H4 (cell line): Measurements from ENCODE around the gene MBD4. TPM values are rescaled to one million over a fixed set of nuclear protein-coding genes. Genes with fewer than 3 reads are reported as not detected.
"Not testable (repeated sequence)": the region's sequence is repeated elsewhere in the genome, so short reads cannot be mapped to it uniquely, and the experiment has no call there.

ENCODE experiments used
- DNase-seq: peaks from one replicate; pipeline ENCODE4 v3.0.0-alpha.2; 2015; ENCODE audit warnings: low spot score
- total RNA-seq: library from RNA; depleted of rRNA; stranded (reverse); fragments of >200 nt; shearing (Covaris generic); gene quantifications from 2 replicates; pipeline ENCODE4 v1.2.3, GENCODE V29; 2014; rRNA removed

The MBD4 gene
- 35.4 and 40.5 TPM in 2 replicates for total RNA-seq

GRCh38 chr3:129439817-129440617 is at the start of gene MBD4, which contains the start of gene IFT122:
TSS of gene MBD4 (minus strand) at chr3:129439948. CDS start at chr3:129439833, 115 bp downstream.
TSS of gene IFT122 (plus strand) at chr3:129440224. CDS start at chr3:129440331, 107 bp downstream.
- peak; percentile 100 for DNase-seq

- not testable (repeated sequence) for DNase-seq
Measured at GRCh38 chr3:129489258-129489657, 49.5 kb upstream of the MBD4 start.

DNA sequence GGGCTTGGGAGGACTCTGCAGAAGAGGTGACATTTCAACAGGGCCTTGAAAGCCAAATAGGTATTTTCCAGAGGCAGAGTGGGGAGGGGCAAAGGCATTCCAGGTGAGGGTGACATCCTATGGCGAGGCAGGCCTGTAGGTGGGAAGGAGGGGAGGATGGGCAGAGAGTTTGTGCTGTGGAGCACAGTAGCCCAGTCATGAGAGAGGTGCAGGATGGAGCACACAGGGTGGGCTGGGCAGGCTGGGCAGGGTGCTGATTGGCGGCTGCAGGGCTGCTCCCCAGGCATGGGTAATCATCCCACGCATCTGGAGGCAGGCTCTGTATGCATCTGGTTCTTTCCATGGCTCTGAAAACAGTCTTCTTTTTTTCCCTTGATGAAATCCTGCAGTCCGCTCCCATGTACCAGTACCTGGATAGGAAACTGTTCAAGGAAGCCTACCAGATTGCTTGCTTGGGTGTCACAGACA is 48.2 kb upstream of the MBD4 start:
- not testable (repeated sequence) for DNase-seq

DNA sequence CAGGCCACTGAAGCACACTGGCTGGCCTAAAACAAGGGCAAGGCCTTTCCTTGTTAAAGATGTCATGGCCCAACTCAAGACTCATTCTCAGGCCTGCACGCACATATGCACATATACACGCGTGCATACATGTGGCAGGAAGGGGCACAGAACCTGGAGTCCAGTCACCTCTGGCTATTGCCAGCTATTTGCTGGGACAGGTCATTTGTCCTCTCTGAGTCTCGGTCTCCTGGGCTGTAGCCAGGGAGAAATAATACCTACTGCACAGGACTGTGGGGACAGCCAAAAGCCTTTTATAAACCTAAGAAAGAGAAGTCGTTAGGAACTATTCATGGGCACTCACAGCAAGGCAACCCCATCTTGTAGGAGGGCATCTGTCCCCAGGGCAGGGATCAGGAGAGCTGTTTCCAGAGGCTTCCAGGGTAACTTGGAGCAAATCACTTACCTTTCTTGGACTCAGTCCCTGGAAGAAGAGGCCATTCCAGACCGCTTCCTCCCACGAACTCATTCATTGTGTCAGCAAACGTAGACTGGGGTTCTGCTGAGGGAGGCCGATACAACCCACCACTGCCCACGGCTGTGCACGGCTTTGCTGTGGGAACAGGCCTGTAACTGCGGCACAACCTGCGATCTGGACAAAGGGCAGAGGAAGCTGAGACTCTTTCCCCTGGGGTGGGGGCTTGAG is 47.6 kb upstream of the MBD4 start:
- no peak for DNase-seq

DNA sequence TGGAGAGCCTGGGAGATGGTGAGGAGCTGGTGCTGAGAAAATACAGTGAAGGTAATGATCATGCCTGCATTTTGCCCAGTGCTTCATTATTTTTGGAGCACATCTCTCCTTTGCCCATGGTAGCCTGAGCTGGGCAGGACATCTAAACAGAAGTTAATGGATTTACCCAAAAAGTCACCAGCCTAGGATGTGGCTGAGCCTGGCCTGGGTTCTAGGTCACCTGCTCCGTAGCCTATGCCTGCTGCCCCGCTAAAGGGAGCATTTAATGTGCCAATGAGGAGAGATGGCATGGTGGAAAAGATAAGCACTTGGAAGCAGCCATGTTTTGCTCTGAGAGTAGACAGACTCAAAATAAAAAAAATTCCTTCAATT is 46.9 kb upstream of the MBD4 start:
- no peak for DNase-seq

DNA sequence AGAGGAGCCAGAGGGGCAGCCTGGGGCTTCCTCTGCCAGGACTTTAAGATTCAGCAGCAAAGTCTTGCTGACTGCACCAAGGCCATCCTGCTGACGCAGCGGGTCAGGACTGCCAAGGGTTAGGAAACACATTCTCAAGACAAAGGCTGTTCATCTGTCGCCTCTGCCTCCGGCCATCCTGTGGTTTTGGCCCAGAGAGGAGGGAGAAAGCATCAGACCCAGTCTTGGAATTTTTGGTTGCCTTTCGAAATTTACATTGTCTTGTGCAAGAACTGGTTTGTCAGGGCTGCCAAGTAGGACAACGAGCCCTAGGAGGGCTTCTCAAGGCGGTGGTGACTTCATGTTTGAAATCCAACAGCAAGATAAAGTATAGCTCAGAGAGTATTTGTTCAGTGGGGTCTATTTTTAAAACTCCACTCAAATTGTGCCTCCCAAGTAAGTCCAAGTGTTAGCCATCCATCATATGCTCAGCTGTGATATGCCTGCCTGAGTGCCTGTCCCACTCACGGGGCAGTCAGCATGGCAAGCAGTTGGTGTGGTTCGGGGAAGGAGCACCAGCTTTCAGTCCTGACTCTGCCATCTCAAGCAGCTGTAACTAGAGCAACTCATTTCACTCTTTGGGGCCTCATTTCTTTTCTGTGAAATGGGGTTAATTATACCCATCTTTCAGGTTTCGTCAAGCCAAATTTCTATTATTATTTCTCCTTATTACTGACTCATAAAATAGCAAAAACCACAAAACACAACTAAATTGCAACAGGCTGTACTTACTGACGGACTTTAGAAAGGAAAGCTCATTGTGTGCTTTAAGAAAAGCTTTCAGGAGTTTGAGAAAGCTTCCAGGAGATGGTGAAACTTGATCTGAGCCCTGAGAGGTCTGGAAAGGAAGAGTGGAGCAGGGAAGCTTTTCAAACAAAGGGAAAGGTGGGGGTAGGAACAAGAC is 46.2 kb upstream of the MBD4 start:
- DNase-seq: peak; percentile 96

DNA sequence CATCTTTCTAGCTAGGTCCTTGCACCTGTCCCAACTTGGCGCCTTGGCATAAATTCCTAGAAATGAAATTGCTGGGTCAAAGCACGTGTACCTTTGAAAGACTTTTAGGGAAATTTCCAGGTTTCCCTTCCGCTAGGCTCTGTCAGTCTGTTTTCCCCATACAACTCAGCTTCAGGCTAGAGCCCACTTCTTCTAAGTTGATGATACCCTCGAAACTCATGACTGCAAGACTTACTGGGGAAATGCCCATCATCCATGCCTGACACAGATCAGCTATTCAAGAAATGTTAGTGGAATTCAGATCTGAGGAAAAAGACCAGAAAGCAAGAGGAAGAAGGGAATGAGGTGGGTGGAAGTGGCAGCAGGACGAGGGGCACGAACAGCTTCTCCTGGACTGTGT is 45.4 kb upstream of the MBD4 start:
- not testable (repeated sequence) for DNase-seq

GRCh38 chr3:129483870-129484269 is 44.1 kb upstream of the MBD4 start:
- no peak for DNase-seq

GRCh38 chr3:129482721-129483120 is 43.0 kb upstream of the MBD4 start:
- no peak for DNase-seq

GRCh38 chr3:129481766-129482332 is 42.1 kb upstream of the MBD4 start:
- DNase-seq: no peak

- DNase-seq: not testable (repeated sequence)
Measured at GRCh38 chr3:129481225-129481765, 41.5 kb upstream of the MBD4 start.

- DNase-seq: no peak
Measured at GRCh38 chr3:129476586-129476985, 36.8 kb upstream of the MBD4 start.

DNA sequence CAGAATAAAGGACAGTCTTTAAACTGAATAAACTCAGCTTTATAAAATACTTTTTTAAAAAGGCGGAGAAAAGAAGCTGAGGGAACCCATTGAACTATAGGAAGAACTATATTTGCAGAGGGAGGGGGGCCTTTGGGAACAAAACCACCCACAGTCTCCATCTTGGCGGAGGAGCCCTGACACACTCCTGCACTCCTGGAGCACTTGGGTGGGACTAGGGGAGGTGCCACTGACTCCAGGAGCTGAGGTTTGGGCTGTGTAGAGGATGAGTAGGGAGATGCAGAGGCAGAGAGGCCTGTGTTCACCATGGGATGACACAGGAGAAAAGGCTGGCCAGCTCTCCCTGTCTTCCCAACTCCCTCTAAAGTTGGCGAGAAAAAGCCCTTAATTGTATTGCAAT is 36.1 kb upstream of the MBD4 start:
- DNase-seq: no peak

DNA sequence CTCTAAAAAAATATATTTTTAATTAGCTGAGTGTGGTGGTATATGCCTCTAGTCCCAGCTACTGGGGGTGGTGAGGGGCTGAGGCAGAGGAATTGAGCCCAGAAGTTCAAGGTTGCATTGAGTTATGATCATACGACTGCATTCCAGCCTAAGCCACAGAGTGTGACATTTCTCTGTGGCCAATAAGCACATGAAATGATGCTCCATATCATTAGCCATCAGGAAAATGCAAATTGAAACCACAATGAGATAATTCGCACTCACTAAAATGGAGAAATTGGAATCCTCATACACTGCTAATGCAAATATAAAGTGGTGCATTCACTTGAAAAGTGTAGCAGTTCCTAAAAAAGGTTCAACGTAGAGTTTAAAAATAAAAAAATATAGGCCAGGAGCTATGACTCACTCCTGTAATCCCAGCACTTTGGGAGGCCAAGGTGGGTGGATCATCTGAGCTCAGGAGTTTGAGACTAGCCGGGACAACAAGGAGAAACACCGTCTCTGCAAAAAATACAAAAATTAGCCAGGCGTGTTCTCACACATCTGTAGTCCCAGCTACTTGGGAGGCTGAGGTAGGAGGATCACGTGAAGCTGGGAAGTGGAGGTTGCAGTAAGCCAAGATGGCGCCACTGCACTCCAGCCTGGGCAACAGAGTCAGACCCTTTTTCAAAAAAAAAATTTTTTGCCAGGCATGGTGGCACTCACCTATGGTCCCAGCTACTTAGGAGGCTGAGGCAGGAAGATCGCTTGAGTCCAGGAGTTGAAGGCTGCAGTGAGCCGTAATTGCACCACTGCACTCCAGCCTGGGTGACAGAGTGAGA is 35.4 kb upstream of the MBD4 start:
- no peak for DNase-seq

DNA sequence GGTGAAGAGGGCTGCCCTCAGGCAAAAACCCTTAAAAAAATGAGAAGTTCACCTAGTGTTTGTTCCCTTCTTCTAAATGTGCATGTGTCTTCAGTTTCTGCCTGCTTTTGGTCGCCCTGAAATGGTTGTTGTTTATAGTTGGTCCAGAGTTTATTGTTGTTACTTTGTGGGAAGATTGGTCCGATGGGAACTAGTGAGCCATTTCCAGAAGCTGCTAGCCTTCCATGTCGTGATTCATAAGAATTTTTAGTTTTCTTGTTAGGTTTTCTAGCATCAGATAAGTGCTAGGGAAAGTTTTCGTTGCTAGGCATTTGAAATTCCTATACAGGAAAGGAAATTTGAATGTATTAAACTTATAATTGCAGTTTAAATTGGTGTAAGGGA is 34.0 kb upstream of the MBD4 start:
- no peak for DNase-seq

DNA sequence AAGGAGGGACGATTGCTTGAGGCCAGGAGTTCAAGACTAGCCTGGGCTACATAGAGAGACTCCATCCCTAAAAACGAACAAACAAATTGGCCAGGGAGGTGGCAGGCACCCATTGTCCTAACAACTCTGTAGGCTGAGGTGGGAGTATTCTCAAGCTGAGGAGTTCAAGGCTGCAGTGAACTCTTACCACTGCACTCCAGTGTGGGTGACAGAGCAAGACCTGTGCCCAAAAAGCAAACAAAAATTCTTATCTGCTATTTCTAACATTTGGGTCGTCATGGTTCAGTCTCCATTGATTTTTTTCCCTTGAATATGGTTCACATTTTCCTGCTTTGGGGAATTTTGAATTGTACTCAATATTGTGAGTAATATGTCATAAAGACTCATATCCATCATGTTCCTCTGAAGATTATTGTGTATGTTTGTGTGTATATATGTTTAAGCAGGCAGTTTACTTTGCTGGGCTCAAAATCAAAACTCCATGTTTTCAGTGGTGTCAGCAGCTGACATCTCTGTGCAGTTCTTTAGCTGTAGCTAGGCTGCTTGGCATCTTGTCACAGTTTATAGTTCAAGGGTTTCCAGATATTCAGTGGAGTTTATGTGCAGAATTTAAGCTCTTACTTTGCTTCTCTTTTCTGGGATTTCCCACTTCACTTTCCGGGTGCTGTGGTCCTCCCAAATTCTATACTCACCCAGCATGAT is 33.5 kb upstream of the MBD4 start:
- DNase-seq: no peak

DNA sequence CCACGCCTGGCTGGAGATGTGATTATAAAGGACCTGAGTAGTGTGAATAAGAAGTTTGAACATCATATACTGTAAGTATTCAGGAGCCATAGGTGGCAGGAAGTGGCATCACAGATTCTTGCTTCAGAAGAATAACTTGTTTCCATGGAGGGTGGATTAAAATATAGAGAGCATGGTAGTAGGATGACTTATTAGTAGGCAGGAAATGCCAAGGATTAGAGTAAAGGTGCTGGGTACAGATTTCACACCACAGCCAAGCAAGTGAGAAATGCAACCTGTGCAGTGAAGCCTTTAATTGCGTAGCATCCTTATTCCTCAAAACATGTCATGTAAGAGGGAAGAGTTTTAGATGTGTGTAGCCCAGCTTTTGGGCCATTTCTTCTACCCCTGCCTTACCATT is 31.1 kb upstream of the MBD4 start:
- DNase-seq: no peak

- no peak for DNase-seq
Measured at GRCh38 chr3:129469026-129469425, 29.3 kb upstream of the MBD4 start.

DNA sequence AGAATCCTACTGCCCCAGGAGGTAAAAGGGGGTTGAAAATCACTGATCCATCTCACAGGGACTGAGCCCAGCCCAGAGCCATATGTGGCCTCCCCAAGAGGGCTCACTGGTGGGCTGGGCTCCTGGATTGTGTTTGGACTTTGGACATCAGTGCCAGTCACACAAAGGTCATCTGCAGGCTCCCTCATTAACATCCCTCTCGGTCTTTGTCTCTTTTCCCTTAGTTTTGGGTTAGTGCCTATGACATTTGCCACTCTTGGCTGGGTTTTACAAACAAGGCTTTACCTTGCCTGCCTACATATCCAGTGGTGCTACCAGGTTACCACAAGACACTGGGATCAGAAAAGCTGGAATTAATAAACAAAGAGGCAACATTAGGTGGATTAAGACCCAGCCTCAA is 28.2 kb upstream of the MBD4 start:
- DNase-seq: no peak

DNA sequence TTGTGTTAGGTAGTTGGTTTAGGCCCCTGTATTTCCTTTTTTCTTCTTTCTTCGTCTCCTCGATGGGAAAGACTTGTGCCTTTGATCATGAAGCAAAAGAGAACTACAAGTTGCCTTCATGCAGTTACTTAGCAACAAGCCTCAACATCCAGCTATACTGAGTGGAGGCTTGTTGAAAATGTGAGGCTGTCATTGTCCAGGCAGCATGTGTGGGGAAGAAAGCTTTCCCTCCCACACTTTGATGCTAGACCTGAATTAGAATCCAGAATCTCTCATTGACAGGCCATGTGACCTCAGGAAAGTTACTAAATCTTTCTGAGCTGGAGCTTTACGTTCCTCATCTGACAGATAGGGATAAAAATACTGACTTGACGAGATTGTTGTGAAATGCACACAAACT is 24.0 kb upstream of the MBD4 start:
- no peak for DNase-seq
